Hepatocyte (in vitro differentiated cells): ENCODE measurements around the gene ATP5PB. TPM values are rescaled to one million over a fixed set of nuclear protein-coding genes. Genes with fewer than 3 reads are reported as not detected.
A peak's percentile ranks its signal among the peaks of the same experiment; 100 is the strongest.

Experiments used
- DNase-seq: peaks from one replicate; pipeline ENCODE4 v3.0.0-alpha.2; 2016; ENCODE audit warnings: low spot score
- H2AFZ ChIP-seq: fragments of 200-600 bp; sonication (generic); 2 replicates; pipeline ENCODE4 v1.6.0; 2016; ENCODE audit warnings: antibody characterized with exemption, mild to moderate bottlenecking
- H3K27ac ChIP-seq: fragments of 200-600 bp; sonication (generic); 2 replicates; pipeline ENCODE4 v1.5.1; 2016; ENCODE audit warnings: mild to moderate bottlenecking
- H3K27me3 ChIP-seq: fragments of 200-600 bp; sonication (generic); 2 replicates; pipeline ENCODE4 v1.6.1; 2016
- H3K36me3 ChIP-seq: fragments of 200-600 bp; sonication (generic); replicated peaks from 2 replicates; pipeline ENCODE4 v1.5.1; 2016; ENCODE audit warnings: low read depth; ENCODE audit not compliant: insufficient read depth
- H3K4me1 ChIP-seq: fragments of 200-600 bp; sonication (generic); 2 replicates; pipeline ENCODE4 v1.5.1; 2016; ENCODE audit warnings: mild to moderate bottlenecking, moderate library complexity; ENCODE audit not compliant: insufficient read depth
- H3K4me2 ChIP-seq: fragments of 200-600 bp; sonication (generic); 2 replicates; pipeline ENCODE4 v1.6.0; 2016
- H3K4me3 ChIP-seq: fragments of 200-600 bp; sonication (generic); 2 replicates; pipeline ENCODE4 v1.5.1; 2016; ENCODE audit warnings: mild to moderate bottlenecking
- H3K79me2 ChIP-seq: fragments of 200-600 bp; sonication (generic); 2 replicates; pipeline ENCODE4 v1.6.0; 2017; ENCODE audit warnings: mild to moderate bottlenecking
- H3K9me2 ChIP-seq: fragments of 200-600 bp; sonication (generic); replicated peaks from 2 replicates; pipeline ENCODE4 v1.6.0; 2017; ENCODE audit warnings: mild to moderate bottlenecking; ENCODE audit not compliant: insufficient read depth
- H3K9me3 ChIP-seq: fragments of 200-600 bp; sonication (generic); 2 replicates; pipeline ENCODE4 v1.5.1; 2016; ENCODE audit warnings: low read depth, mild to moderate bottlenecking
- H4K20me1 ChIP-seq: fragments of 200-600 bp; sonication (generic); 2 replicates; pipeline ENCODE4 v1.6.0; 2016; ENCODE audit warnings: mild to moderate bottlenecking; ENCODE audit not compliant: insufficient read depth, poor library complexity, severe bottlenecking
- EZH2 ChIP-seq: fragments of 200-600 bp; sonication (generic); IDR thresholded peaks from 2 replicates; pipeline ENCODE4 v1.6.1; 2016; ENCODE audit warnings: antibody characterized with exemption, mild to moderate bottlenecking, borderline replicate concordance
- EZH2phosphoT487 ChIP-seq: fragments of 200-600 bp; sonication (generic); IDR thresholded peaks from one replicate; pipeline ENCODE4 v1.6.1; 2018; ENCODE audit warnings: antibody characterized with exemption, mild to moderate bottlenecking, low read depth, moderate library complexity; ENCODE audit not compliant: unreplicated experiment, severe bottlenecking
- WGBS: methylation state at CpG from one replicate; pipeline ENCODE4 v1.1.6; 2016; ENCODE audit warnings: low lambda C conversion rate; ENCODE audit errors: missing lambda C conversion rate; 5-methylcytosine and 5-hydroxymethylcytosine counted together
- polyA plus RNA-seq: library from polyadenylated mRNA; unstranded; fragments of >200 nt; fragmentation: Nextera tagmentation; extraction: Ambion mirVana; gene quantifications from 2 replicates; pipeline ENCODE4 v1.2.1, GENCODE V29; 2016
- total RNA-seq: library from RNA; depleted of rRNA; stranded (reverse); fragments of >200 nt; gene quantifications from 2 replicates; pipeline ENCODE4 v1.2.3, GENCODE V29; 2014
- TF ChIP-seq, protein P1 (sequence below): fragments of 200-600 bp; sonication (generic); IDR thresholded peaks from 2 replicates; pipeline ENCODE4 v1.5.1; 2016; ENCODE audit warnings: antibody characterized with exemption, mild to moderate bottlenecking; ENCODE audit not compliant: poor library complexity

ATP5PB gene
- total and polyA plus RNA-seq, 2 experiments from 2014 or later = 309 to 320 TPM

DNA sequence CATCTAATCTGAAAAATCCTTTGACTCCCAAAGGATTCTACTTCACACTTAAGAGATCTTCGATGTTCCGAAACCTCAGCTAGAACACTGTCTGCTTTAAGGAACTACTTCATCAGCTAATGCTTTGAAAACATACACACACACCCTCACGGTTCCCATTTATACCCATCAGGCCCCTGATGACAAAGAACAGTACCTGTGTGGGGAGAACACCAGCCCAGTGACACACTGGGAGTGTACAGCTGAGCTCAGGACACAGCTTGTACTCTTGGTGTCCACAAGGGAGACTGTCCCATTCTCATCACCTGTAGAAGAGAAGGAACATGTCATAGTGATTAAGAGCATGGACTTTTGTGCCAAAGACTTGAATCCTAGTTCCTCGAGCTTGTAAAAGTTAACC lies 6.8 kb upstream of the ATP5PB start:
- Histone ChIP-seq H3K27ac (no peak overlapping the region), H3K4me3 (no peak overlapping the region), H3K9me2 (no peaks in the 10 kb centered on the region), H3K4me2 (no peak overlapping the region), H3K4me1 (peaks cover 5% of the 10 kb centered on the region), H3K79me2 (peaks cover 18% of the 10 kb centered on the region), H2AFZ (no peak overlapping the region), H3K27me3 (no peaks in the 10 kb centered on the region), H3K9me3 (no peaks in the 10 kb centered on the region), H3K36me3 (no peaks in the 10 kb centered on the region), H4K20me1 (no peaks in the 10 kb centered on the region)
- 89% methylated on average over 4 of the region's 4 CpGs for WGBS
- DNase-seq = no peak
- TF ChIP-seq, protein P1, sequence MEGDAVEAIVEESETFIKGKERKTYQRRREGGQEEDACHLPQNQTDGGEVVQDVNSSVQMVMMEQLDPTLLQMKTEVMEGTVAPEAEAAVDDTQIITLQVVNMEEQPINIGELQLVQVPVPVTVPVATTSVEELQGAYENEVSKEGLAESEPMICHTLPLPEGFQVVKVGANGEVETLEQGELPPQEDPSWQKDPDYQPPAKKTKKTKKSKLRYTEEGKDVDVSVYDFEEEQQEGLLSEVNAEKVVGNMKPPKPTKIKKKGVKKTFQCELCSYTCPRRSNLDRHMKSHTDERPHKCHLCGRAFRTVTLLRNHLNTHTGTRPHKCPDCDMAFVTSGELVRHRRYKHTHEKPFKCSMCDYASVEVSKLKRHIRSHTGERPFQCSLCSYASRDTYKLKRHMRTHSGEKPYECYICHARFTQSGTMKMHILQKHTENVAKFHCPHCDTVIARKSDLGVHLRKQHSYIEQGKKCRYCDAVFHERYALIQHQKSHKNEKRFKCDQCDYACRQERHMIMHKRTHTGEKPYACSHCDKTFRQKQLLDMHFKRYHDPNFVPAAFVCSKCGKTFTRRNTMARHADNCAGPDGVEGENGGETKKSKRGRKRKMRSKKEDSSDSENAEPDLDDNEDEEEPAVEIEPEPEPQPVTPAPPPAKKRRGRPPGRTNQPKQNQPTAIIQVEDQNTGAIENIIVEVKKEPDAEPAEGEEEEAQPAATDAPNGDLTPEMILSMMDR = no peak
- TF ChIP-seq EZH2phosphoT487 (no peak), EZH2 (no peak)

DNA sequence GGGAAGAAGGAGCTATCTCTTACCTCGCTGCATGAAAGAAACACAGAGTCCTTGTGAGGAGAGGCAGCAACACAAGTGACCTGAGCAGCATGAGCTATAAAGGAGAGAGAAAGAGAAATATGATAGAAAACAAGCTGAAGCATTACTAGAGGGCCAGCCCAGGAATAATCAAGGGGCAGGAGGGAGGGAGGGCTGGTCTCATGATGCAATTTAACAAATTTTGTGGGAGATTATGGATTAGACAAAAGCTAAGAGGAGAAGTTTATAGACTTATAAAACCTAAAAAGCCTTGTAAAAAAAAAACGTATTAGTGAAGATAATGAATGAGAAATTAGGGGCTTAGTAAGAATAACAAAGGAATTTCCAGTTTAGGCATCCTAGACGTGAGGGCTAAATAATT lies 5.2 kb upstream of the ATP5PB start:
- Histone ChIP-seq H2AFZ (no peak overlapping the region), H3K9me3 (no peaks in the 10 kb centered on the region), H3K27ac (no peak overlapping the region), H3K4me2 (no peak overlapping the region), H4K20me1 (no peaks in the 10 kb centered on the region), H3K27me3 (no peaks in the 10 kb centered on the region), H3K36me3 (no peaks in the 10 kb centered on the region), H3K9me2 (no peaks in the 10 kb centered on the region), H3K4me1 (peaks cover 5% of the 10 kb centered on the region), H3K79me2 (peaks cover 31% of the 10 kb centered on the region), H3K4me3 (no peak overlapping the region)
- DNase-seq = no peak
- 65% methylated on average over 3 of the region's 3 CpGs for WGBS
- TF ChIP-seq, protein P1 = no peak
- TF ChIP-seq EZH2 = no peak
- TF ChIP-seq EZH2phosphoT487 = no peak

DNA sequence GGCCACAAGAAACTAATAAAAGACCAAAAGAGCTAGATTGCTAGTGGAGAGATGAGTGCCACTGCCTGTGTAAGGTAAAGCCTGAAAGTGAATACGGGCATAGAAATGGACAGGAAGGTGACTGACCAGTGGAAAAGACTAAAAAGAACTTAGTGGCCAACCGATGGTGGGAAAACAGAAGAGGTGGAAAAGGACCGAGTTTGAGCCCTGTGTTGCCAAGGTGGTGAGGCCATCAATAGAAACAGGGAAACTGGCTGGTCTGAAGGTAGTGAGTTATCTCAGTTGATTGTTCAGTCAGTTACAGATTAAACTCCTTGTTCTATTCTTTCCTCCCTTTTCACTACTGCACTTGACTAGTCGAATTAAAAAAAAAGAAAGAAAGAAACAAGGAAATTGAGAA lies 2.7 kb upstream of the ATP5PB start:
- WGBS = 63% methylated on average over 4 of the region's 4 CpGs
- Histone ChIP-seq H3K9me2 (no peaks in the 10 kb centered on the region), H2AFZ (no peak overlapping the region), H3K9me3 (no peaks in the 10 kb centered on the region), H3K36me3 (no peaks in the 10 kb centered on the region), H3K79me2 (peaks cover 50% of the 10 kb centered on the region), H4K20me1 (no peaks in the 10 kb centered on the region), H3K27ac (peak overlapping the region; percentile 82), H3K4me3 (no peak overlapping the region), H3K4me1 (peaks cover 10% of the 10 kb centered on the region), H3K27me3 (no peaks in the 10 kb centered on the region), H3K4me2 (peak overlapping the region; percentile 85)
- no peak for DNase-seq
- TF ChIP-seq, protein P1 = no peak
- TF ChIP-seq EZH2phosphoT487 (no peak), EZH2 (no peak)
